HCT116 (cell line): Measurements from ENCODE around the gene SMTN. TPM values are rescaled to one million over a fixed set of nuclear protein-coding genes. Genes with fewer than 3 reads are reported as not detected.

Source experiments
- ATAC-seq: fragments of 200-7000 bp; cut with Tn5 transposase; 2 replicates; pipeline ENCODE4 v1.9.1; 2020; ENCODE audit warnings: mild to moderate bottlenecking, moderate library complexity
- BruUV-seq: library from RNA; stranded (reverse); fragments of 400-500 nt; replicated peaks from 2 replicates; lab custom pipeline; 2021; lab: Mats Ljungman, UMichigan
- CTCF ChIA-PET: fragments of 300-600 bp; sonication (Branson Sonifier 250); formaldehyde crosslinking; loops from one replicate; lab custom pipeline; 2021; ENCODE audit warnings: antibody characterized with exemption; lab: Charles Lee
- POLR2A ChIA-PET: fragments of 300-600, 350-600 bp; sonication (Branson Sonifier 250); formaldehyde crosslinking; loops from one replicate; lab custom pipeline; 2021; ENCODE audit warnings: antibody characterized with exemption; lab: Charles Lee
- RAD21 ChIA-PET, 2 experiments: fragments of 300-600 bp; sonication (Branson Sonifier 250); formaldehyde crosslinking; loops; one replicate each; lab custom pipeline; 2023; ENCODE audit warnings: low total read pairs in 2 of 2; ENCODE audit not compliant: uncharacterized antibody in 2 of 2, unreplicated experiment in 2 of 2, low non-redundant PET in 1 of 2; lab: Charles Lee
- DNase-seq: peaks from one replicate; pipeline ENCODE4 v3.0.0-alpha.2; 2010; ENCODE audit warnings: low read depth, low spot score
- H2AFZ ChIP-seq: fragments of 200-600 bp; shearing (Covaris generic), sonication (generic); 2 replicates; pipeline ENCODE4 v1.6.1; 2017; ENCODE audit warnings: low read depth, mixed run types, mixed read lengths, antibody characterized with exemption, low read length; ENCODE audit not compliant: poor library complexity, severe bottlenecking
- H3K27ac ChIP-seq: 2 replicates; pipeline ENCODE4 v1.5.1; 2012; ENCODE audit warnings: low read depth, low read length
- H3K27me3 ChIP-seq: fragments of 200-600 bp; sonication (generic); 2 replicates; pipeline ENCODE4 v1.6.1; 2016; ENCODE audit warnings: mixed run types, low read length, mixed read lengths; ENCODE audit not compliant: insufficient read depth
- H3K36me3 ChIP-seq, 2 experiments: fragments of 200-500 bp in 1 of 2; fragments of 200-600 bp in 1 of 2; sonication (Bioruptor generic) in 1 of 2; sonication (generic) in 1 of 2; 2 replicates each; pipeline versions ENCODE4 v1.5.1 to v1.6.1; 2014 to 2016; ENCODE audit warnings: low read length in 2 of 2, inconsistent platforms in 1 of 2, mixed read lengths in 1 of 2, mixed run types in 1 of 2; ENCODE audit not compliant: insufficient read depth in 2 of 2, control insufficient read depth in 1 of 2
- H3K4me1 ChIP-seq, 2 experiments: fragments of 200-600 bp in 1 of 2; sonication (generic) in 1 of 2; 2 replicates each; pipeline versions ENCODE4 v1.5.1 to v1.6.1; 2012 to 2017; ENCODE audit warnings: low read length in 2 of 2, inconsistent platforms in 1 of 2, mild to moderate bottlenecking in 1 of 2, mixed read lengths in 1 of 2, mixed run types in 1 of 2, moderate library complexity in 1 of 2; ENCODE audit not compliant: insufficient read depth in 2 of 2, control insufficient read depth in 1 of 2
- H3K4me2 ChIP-seq: fragments of 200-600 bp; sonication (generic); 2 replicates; pipeline ENCODE4 v1.6.1; 2017; ENCODE audit warnings: mixed run types, low read length, mixed read lengths
- H3K4me3 ChIP-seq, 2 experiments: fragments of 200-600 bp in 1 of 2; sonication (generic) in 1 of 2; replicated peaks in 1 of 2; 2 replicates each; pipeline ENCODE4 v1.5.1; 2011 to 2016; ENCODE audit warnings: low read length in 2 of 2, control low read depth in 1 of 2, low read depth in 1 of 2, mild to moderate bottlenecking in 1 of 2, mixed read lengths in 1 of 2, mixed run types in 1 of 2
- H3K79me2 ChIP-seq: fragments of 200-600 bp; sonication (generic); 2 replicates; pipeline ENCODE4 v1.6.1; 2017; ENCODE audit warnings: mild to moderate bottlenecking, mixed run types, low read length, moderate library complexity, mixed read lengths; ENCODE audit not compliant: insufficient read depth
- H3K9ac ChIP-seq: fragments of 200-600 bp; sonication (generic); 2 replicates; pipeline ENCODE4 v1.6.1; 2016; ENCODE audit warnings: low read length, mixed read lengths
- H3K9me2 ChIP-seq: fragments of 200-600 bp; sonication (generic), shearing (Covaris generic); 2 replicates; pipeline ENCODE4 v1.6.1; 2017; ENCODE audit warnings: mixed run types, mild to moderate bottlenecking, moderate library complexity; ENCODE audit not compliant: insufficient read depth
- H3K9me3 ChIP-seq, 2 experiments: fragments of 200-500 bp in 1 of 2; fragments of 200-600 bp in 1 of 2; sonication (Bioruptor generic) in 1 of 2; sonication (generic) in 1 of 2; 2 replicates each; pipeline ENCODE4 v1.6.1; 2014 to 2017; ENCODE audit warnings: low read length in 2 of 2, mixed read lengths in 2 of 2, inconsistent platforms in 1 of 2, low read depth in 1 of 2, mild to moderate bottlenecking in 1 of 2, mixed run types in 1 of 2, moderate library complexity in 1 of 2; ENCODE audit not compliant: control insufficient read depth in 1 of 2, insufficient read depth in 1 of 2
- H4K20me1 ChIP-seq: fragments of 200-600 bp; sonication (generic), shearing (Covaris generic); 2 replicates; pipeline ENCODE4 v1.6.1; 2017; ENCODE audit warnings: mixed run types, mild to moderate bottlenecking, moderate library complexity; ENCODE audit not compliant: insufficient read depth
- ATF3 ChIP-seq: IDR thresholded peaks from 2 replicates; pipeline ENCODE4 v1.6.1; 2012
- CBX3 ChIP-seq: IDR thresholded peaks from 2 replicates; pipeline ENCODE4 v1.6.1; 2012; ENCODE audit warnings: low read depth
- CEBPB ChIP-seq: IDR thresholded peaks from 2 replicates; pipeline ENCODE4 v1.6.1; 2012; ENCODE audit warnings: low read depth
- CTCF ChIP-seq, 3 experiments: fragments of 200-600 bp in 1 of 3; sonication (generic) in 1 of 3; IDR thresholded peaks in 2 of 3; conservative IDR thresholded peaks in 1 of 3; 2 replicates each; pipeline ENCODE4 v1.5.1; 2012 to 2017; ENCODE audit warnings: low read depth in 2 of 3, low read length in 2 of 3, antibody characterized with exemption in 1 of 3, borderline replicate concordance in 1 of 3, control low read depth in 1 of 3, mild to moderate bottlenecking in 1 of 3, mixed read lengths in 1 of 3, mixed run types in 1 of 3, moderate library complexity in 1 of 3; ENCODE audit not compliant: insufficient read depth in 1 of 3
- EGR1 ChIP-seq: IDR thresholded peaks from 2 replicates; pipeline ENCODE4 v1.6.1; 2012; ENCODE audit warnings: low read depth
- ELF1 ChIP-seq: IDR thresholded peaks from 2 replicates; pipeline ENCODE4 v1.6.1; 2012; ENCODE audit warnings: low read depth, borderline replicate concordance
- EZH2 ChIP-seq: fragments of 200-600 bp; sonication (generic); IDR thresholded peaks from 2 replicates; pipeline ENCODE4 v1.6.1; 2017; ENCODE audit warnings: antibody characterized with exemption, mixed run types
- EZH2phosphoT487 ChIP-seq: fragments of 200-600 bp; IDR thresholded peaks from 2 replicates; pipeline ENCODE4 v1.6.1; 2018; ENCODE audit warnings: antibody characterized with exemption, borderline replicate concordance
- FOSL1 ChIP-seq: IDR thresholded peaks from 2 replicates; pipeline ENCODE4 v1.6.1; 2012; ENCODE audit warnings: low read depth
- JUND ChIP-seq: IDR thresholded peaks from 2 replicates; pipeline ENCODE4 v1.6.1; 2012
- POLR2AphosphoS5 ChIP-seq: IDR thresholded peaks from 2 replicates; pipeline ENCODE4 v1.6.1; 2011; ENCODE audit warnings: mild to moderate bottlenecking, low read depth, low read length, moderate library complexity
- RAD21 ChIP-seq: IDR thresholded peaks from 2 replicates; pipeline ENCODE4 v1.6.1; 2012; ENCODE audit warnings: low read depth, mild to moderate bottlenecking
- REST ChIP-seq: IDR thresholded peaks from 2 replicates; pipeline ENCODE4 v1.6.1; 2012; ENCODE audit warnings: low read depth
- SIN3A ChIP-seq: IDR thresholded peaks from 2 replicates; pipeline ENCODE4 v1.6.1; 2012; ENCODE audit warnings: low read depth
- SP1 ChIP-seq: IDR thresholded peaks from 2 replicates; pipeline ENCODE4 v1.6.1; 2012; ENCODE audit warnings: low read depth
- SRF ChIP-seq: IDR thresholded peaks from 2 replicates; pipeline ENCODE4 v1.6.1; 2012; ENCODE audit warnings: low read depth
- YY1 ChIP-seq: IDR thresholded peaks from 2 replicates; pipeline ENCODE4 v1.6.1; 2011; ENCODE audit warnings: low read length, low read depth, moderate library complexity, mild to moderate bottlenecking; ENCODE audit not compliant: insufficient replicate concordance; ENCODE audit errors: extremely low read depth
- ZNF274 ChIP-seq: fragments of 200-500 bp; sonication (Bioruptor generic); IDR thresholded peaks from 2 replicates; pipeline ENCODE4 v1.6.1; 2014; ENCODE audit warnings: mild to moderate bottlenecking, low read depth, low read length, inconsistent platforms
- intact Hi-C: fragments of 100-400 bp; cut with micrococcal nuclease; formaldehyde crosslinking; loops from 2 replicates; pipeline ENCODE4 v1.10.0; 2022
- total RNA-seq: library from RNA; stranded (reverse); gene quantifications from one replicate; pipeline ENCODE4 v1.2.1, GENCODE V29; 2021; ENCODE audit not compliant: unreplicated experiment

SMTN gene
- total RNA-seq, 1 experiment from 2014 or later, result 148 TPM

GRCh38 chr22:31142285-31142684 is 61.2 kb downstream of the SMTN start:
- Histone ChIP-seq H3K9ac (no peak overlapping the region), H3K36me3 (no peaks in the 10 kb centered on the region), H3K4me2 (no peak overlapping the region), H3K9me2 (no peaks in the 10 kb centered on the region), H3K79me2 (no peaks in the 10 kb centered on the region)
- intact Hi-C loops, result no loop called here
- CTCF ChIA-PET, result interaction anchor here (3.1 kb wide), 1 partner anchor 34 kb away, joined by 19 read pairs; the partner anchor contains the start of gene SELENOM
- no TSS peak for BruUV-seq
- TF ChIP-seq SP1 (no peak), ZNF274 (no peak), ELF1 (no peak), SIN3A (no peak), REST (no peak), CBX3 (no peak), EZH2phosphoT487 (no peak), YY1 (no peak), CEBPB (no peak), EGR1 (no peak), RAD21 (no peak), SRF (no peak), FOSL1 (no peak), CTCF (IDR thresholded peaks at IDR 0.05 in 2 of 3, conservative IDR thresholded peaks at IDR 0.05 in 1 of 3; ENCODE audit: borderline replicate concordance in 1 of 3, insufficient read depth in 1 of 3, low read depth in 2 of 3, low read length in 2 of 3) (no peak), ATF3 (no peak), POLR2AphosphoS5 (no peak), EZH2 (no peak), JUND (no peak)
- TF ChIP-seq, all 23 proteins: peak for 0
- Histone ChIP-seq H3K27ac (no peak overlapping the region), H3K4me1 (peaks cover 0 to 10% of the 10 kb centered on the region in 2 experiments; a peak in 2 of 4 replicates), H3K9me3 (no peaks in the 10 kb centered on the region), H3K27me3 (no peaks in the 10 kb centered on the region), H2AFZ (no peak overlapping the region), H3K4me3 (no peak overlapping the region), H4K20me1 (no peaks in the 10 kb centered on the region)
- ATAC-seq, result no peak
- RAD21 ChIA-PET, result no interaction called here
- no peak for DNase-seq
- POLR2A ChIA-PET, result no interaction called here
